Measurements from ENCODE around the gene CDH13.

DNA sequence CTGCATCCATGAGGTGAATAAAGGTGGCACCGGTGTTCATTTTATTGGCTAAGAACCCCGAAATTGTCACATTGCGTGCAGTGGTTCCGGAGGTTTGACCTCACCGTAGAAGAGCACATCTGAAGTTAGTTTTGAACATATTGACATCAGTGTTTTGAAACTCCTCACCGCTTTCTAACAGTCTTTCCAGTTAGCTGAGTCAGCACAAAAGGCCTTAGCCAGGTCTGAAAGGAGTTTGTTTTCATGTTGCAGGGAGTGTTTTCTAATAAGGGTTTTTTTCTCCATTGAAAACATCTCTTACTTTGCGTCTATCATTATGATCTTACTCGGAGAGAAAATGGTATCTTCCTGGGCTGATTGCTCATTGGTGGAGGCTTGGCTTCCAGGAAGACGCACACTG is 1006.5 kb downstream of the CDH13 start:
- TF ChIP-seq, protein P1, sequence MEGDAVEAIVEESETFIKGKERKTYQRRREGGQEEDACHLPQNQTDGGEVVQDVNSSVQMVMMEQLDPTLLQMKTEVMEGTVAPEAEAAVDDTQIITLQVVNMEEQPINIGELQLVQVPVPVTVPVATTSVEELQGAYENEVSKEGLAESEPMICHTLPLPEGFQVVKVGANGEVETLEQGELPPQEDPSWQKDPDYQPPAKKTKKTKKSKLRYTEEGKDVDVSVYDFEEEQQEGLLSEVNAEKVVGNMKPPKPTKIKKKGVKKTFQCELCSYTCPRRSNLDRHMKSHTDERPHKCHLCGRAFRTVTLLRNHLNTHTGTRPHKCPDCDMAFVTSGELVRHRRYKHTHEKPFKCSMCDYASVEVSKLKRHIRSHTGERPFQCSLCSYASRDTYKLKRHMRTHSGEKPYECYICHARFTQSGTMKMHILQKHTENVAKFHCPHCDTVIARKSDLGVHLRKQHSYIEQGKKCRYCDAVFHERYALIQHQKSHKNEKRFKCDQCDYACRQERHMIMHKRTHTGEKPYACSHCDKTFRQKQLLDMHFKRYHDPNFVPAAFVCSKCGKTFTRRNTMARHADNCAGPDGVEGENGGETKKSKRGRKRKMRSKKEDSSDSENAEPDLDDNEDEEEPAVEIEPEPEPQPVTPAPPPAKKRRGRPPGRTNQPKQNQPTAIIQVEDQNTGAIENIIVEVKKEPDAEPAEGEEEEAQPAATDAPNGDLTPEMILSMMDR (IDR thresholded peaks at IDR 0.05) = no peak
- no peak for TF ChIP-seq POLR2A (IDR thresholded peaks at IDR 0.05)

Measured in body of pancreas (tissue), 4 donors.